Activated CD8-positive, alpha-beta T cell treated with anti-CD3 and anti-CD28 coated beads for 36 hours (primary cell): ENCODE results near the gene SMAD3. TPM values are rescaled to one million over a fixed set of nuclear protein-coding genes. Genes with fewer than 3 reads are reported as not detected.
A peak's percentile ranks its signal among the peaks of the same experiment; 100 is the strongest.

Experiments used
- ATAC-seq: fragments of 200-7000 bp; cut with Tn5 transposase; one replicate; pipeline ENCODE4 v1.10.0; 2021; ENCODE audit warnings: mild to moderate bottlenecking, moderate library complexity
- CTCF ChIA-PET: fragments of 350-600 bp; sonication (Branson Sonifier 250); formaldehyde crosslinking; loops from one replicate; lab custom pipeline; 2021; ENCODE audit warnings: antibody characterized with exemption; lab: Charles Lee
- POLR2A ChIA-PET: fragments of 350-600 bp; sonication (Branson Sonifier 250); formaldehyde crosslinking; loops from one replicate; lab custom pipeline; 2021; ENCODE audit warnings: antibody characterized with exemption; lab: Charles Lee
- DNase-seq: peaks from one replicate; pipeline ENCODE4 v3.0.0-alpha.2; 2020
- H3K27ac Mint-ChIP-seq: one replicate; pipeline ENCODE4 v1.8.0; 2021; ENCODE audit warnings: mild to moderate bottlenecking, mixed read lengths
- H3K27me3 Mint-ChIP-seq: one replicate; pipeline ENCODE4 v1.8.0; 2021; ENCODE audit warnings: mixed read lengths
- H3K36me3 Mint-ChIP-seq: one replicate; pipeline ENCODE4 v1.8.0; 2021; ENCODE audit warnings: low read depth, mixed read lengths
- H3K4me1 Mint-ChIP-seq: one replicate; pipeline ENCODE4 v1.8.0; 2021; ENCODE audit warnings: low read depth, mixed read lengths
- H3K4me3 Mint-ChIP-seq: one replicate; pipeline ENCODE4 v1.8.0; 2021; ENCODE audit warnings: mild to moderate bottlenecking, moderate library complexity, mixed read lengths
- H3K9me3 Mint-ChIP-seq: one replicate; pipeline ENCODE4 v1.8.0; 2021; ENCODE audit warnings: mixed read lengths
- CTCF ChIP-seq: fragments of 200-600 bp; IDR thresholded peaks from one replicate; pipeline ENCODE4 v1.8.0; 2022; ENCODE audit warnings: antibody characterized with exemption, mild to moderate bottlenecking
- intact Hi-C: fragments of 100-400 bp; cut with micrococcal nuclease; formaldehyde crosslinking; loops from one replicate; pipeline ENCODE4 v1.10.0; 2022
- total RNA-seq, 2 experiments: library from RNA; stranded (reverse); gene quantifications; one replicate each; pipeline ENCODE4 v1.2.3, GENCODE V29; 2021

SMAD3 gene
- total RNA-seq, 2 experiments from 2014 or later: 22.3 to 24.7 TPM

DNA sequence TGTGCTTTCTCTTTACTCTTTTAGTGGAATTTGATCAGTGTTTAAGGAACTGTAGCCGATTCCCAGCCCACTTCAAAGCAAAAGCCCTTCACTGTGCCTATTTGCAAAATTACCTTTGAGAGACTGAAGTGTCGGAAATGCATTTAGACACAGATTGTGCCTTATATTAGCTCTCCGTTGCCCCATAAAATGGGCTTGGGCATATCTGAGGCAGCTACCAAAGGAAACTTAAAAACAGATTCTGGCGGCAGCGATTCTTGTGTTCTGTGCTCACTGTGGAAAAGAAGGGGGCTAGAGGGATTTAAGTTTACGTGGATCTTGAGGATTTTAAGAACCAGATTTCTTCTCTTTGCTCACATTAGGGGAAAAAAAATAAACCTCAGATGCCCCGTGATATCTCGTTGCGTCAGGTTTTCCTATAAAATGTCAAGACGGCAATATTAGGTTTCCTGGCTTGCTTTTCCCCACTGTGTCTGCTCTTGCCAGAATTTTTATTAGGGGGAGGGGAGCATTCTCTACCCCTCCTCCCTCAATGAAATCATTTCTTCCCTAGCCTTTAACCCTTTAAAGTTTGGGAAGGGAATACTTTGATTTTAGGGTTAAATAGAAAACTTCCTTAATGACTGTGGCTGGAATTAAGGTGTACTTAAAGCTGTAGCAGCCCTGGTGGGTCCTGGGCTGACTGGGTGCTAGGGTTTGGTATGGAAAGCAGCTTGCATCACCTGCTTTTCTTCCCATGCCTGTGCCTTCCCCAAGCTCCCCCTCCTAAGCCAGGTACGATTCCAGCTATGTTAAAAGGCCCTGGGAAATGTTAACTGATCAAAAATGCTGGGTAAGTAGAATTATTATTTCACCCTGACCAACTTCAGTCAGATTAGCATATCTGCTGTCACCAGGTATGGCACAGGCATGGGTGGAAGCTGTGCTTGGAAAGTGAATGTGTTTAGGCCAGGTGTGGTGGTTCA lies 73.8 kb downstream of the SMAD3 start:
- H3K36me3 Mint-ChIP-seq: peaks cover 4% of the 10 kb centered on the region
- H3K4me1 Mint-ChIP-seq: peaks cover 66% of the 10 kb centered on the region
- H3K4me3 Mint-ChIP-seq: no peak overlapping the region
- TF ChIP-seq CTCF: no peak
- H3K27me3 Mint-ChIP-seq: no peaks in the 10 kb centered on the region
- ChIA-PET CTCF (interaction anchor here (0.7 to 1.8 kb wide), 4 partner anchors 17 to 193 kb away, joined by 3 to 5 read pairs (median 3); no protein-coding TSS in a partner anchor), POLR2A (interaction anchor here (0.9 kb wide), 1 partner anchor 9 kb away, joined by 3 read pairs; no protein-coding TSS in a partner anchor)
- no peak for DNase-seq
- no peak for ATAC-seq
- intact Hi-C loops: no loop called here
- no peaks in the 10 kb centered on the region for H3K9me3 Mint-ChIP-seq
- no peak overlapping the region for H3K27ac Mint-ChIP-seq

DNA sequence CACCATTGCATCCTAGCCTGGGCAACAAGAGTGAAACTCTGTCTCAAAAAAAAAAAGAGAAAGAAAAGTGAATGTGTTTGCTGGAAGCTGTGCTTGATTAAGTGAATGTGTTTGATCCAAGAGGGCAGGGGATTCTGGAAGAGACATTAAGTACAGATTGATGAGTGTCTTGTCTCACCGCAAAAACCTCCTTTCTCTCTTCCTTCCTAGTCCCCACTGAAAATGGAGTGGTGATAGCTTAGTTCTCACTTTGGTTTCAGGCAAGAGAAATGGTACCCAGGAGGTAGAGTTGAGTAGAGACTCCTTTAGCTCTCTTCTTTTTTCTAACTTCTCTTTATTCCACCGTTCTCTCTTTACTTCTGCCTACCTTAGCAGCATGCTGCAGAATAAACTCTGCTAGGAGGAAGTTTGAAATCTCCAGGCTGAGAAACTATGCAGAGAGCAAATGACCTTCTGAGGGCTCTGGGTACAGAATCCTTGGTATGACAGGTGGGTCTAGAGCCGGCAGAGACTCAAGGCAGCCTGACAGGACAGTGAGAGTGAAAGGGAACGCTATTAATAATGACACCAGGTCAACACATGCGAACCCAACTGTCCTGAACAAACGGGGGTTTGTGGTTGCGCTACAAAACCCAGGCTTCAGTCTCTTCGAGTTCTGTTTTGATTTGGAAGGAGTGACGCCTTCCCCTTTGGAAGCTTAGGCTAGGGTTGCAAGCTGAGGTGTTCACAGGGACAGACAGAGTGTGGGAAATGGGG lies 74.9 kb downstream of the SMAD3 start:
- no peaks in the 10 kb centered on the region for H3K27me3 Mint-ChIP-seq
- H3K36me3 Mint-ChIP-seq: peaks cover 4% of the 10 kb centered on the region
- ChIA-PET CTCF (no interaction called here), POLR2A (interaction anchor here (0.6 to 1.6 kb wide), 4 partner anchors 8 to 217 kb away, joined by 3 to 8 read pairs (median 4); no protein-coding TSS in a partner anchor)
- no peak for TF ChIP-seq CTCF
- DNase-seq (no peak), ATAC-seq (peak; percentile 20)
- no peak overlapping the region for H3K27ac Mint-ChIP-seq
- no peaks in the 10 kb centered on the region for H3K9me3 Mint-ChIP-seq
- no peak overlapping the region for H3K4me3 Mint-ChIP-seq
- intact Hi-C loops: no loop called here
- peaks cover 67% of the 10 kb centered on the region for H3K4me1 Mint-ChIP-seq

- Mint-ChIP-seq H3K4me3 (no peak overlapping the region), H3K27ac (no peak overlapping the region), H3K27me3 (no peaks in the 10 kb centered on the region), H3K4me1 (peaks cover 71% of the 10 kb centered on the region), H3K9me3 (no peaks in the 10 kb centered on the region), H3K36me3 (peaks cover 1% of the 10 kb centered on the region)
- ATAC-seq: no peak
- DNase-seq: no peak
- TF ChIP-seq CTCF: no peak
- ChIA-PET CTCF (interaction anchor here (0.8 to 1.2 kb wide), 3 partner anchors 7 to 97 kb away, joined by 3 to 4 read pairs (median 3); no protein-coding TSS in a partner anchor), POLR2A (interaction anchor here (1.4 to 1.6 kb wide), 2 partner anchors 21 to 31 kb away, joined by 3 to 8 read pairs; no protein-coding TSS in a partner anchor)
- intact Hi-C loops: no loop called here
These were observed 76.8 kb downstream of the SMAD3 start for GRCh38 chr15:67142092-67142766.

- no peak for ATAC-seq
- H3K9me3 Mint-ChIP-seq: no peaks in the 10 kb centered on the region
- no peak for DNase-seq
- TF ChIP-seq CTCF: no peak
- peaks cover 1% of the 10 kb centered on the region for H3K36me3 Mint-ChIP-seq
- intact Hi-C loops: no loop called here
- H3K4me3 Mint-ChIP-seq: no peak overlapping the region
- CTCF ChIA-PET: interaction anchor here (0.8 to 1.2 kb wide), 3 partner anchors 8 to 97 kb away, joined by 3 to 4 read pairs (median 3); no protein-coding TSS in a partner anchor
- no peaks in the 10 kb centered on the region for H3K27me3 Mint-ChIP-seq
- H3K27ac Mint-ChIP-seq: no peak overlapping the region
- POLR2A ChIA-PET: interaction anchor here (0.9 kb wide), 1 partner anchor 21 kb away, joined by 4 read pairs; no protein-coding TSS in a partner anchor
- H3K4me1 Mint-ChIP-seq: peaks cover 71% of the 10 kb centered on the region
These were observed 77.3 kb downstream of the SMAD3 start for GRCh38 chr15:67142767-67143100.
